ENCODE results near the gene RTTN.
"Not testable (repeated sequence)": the region's sequence is repeated elsewhere in the genome, so short reads cannot be mapped to it uniquely, and the experiment has no call there.

Gene RTTN

DNA sequence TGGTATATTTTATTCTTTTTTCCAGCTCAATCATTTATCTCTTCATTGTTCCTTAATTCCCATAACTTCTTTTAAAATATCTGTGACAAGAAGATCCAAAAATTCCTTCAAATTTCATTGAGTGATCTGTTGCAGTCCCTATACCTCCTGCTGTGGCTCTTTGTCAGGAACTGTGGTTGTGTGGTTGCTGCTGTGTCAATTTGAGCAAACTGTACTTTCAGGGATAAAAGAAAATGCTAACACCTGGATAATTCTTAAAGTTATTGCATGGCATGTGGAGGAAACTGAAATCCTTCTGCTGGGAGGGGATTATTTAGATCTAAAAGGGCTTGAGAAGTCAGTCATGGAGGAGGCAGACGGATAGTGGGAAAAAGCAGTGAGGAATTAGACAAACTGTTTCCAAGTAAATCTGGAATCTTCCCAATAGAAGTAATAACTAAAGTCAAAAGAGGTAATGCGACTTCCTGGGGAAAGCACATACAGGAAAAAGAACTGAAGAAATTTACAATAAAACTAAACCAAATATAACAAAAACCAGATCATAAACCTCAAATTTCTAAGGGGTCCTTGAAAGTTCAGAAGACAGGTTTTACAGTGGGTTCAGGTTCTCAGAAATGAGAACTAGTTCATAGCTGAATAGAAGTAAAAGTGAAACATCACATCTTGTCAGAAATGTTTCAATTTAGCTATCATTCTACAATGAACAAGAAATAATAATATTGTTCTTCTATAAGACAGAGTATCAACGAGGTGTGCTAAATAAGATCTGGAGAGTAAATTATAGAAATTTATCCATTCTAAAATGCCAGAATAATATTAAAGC, 224.3 kb downstream of the RTTN start:
- TF ChIP-seq, protein P1, sequence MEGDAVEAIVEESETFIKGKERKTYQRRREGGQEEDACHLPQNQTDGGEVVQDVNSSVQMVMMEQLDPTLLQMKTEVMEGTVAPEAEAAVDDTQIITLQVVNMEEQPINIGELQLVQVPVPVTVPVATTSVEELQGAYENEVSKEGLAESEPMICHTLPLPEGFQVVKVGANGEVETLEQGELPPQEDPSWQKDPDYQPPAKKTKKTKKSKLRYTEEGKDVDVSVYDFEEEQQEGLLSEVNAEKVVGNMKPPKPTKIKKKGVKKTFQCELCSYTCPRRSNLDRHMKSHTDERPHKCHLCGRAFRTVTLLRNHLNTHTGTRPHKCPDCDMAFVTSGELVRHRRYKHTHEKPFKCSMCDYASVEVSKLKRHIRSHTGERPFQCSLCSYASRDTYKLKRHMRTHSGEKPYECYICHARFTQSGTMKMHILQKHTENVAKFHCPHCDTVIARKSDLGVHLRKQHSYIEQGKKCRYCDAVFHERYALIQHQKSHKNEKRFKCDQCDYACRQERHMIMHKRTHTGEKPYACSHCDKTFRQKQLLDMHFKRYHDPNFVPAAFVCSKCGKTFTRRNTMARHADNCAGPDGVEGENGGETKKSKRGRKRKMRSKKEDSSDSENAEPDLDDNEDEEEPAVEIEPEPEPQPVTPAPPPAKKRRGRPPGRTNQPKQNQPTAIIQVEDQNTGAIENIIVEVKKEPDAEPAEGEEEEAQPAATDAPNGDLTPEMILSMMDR (IDR thresholded peaks at IDR 0.05; ENCODE audit: control insufficient read depth, extremely low read depth, insufficient read depth) = no peak
- DNase-seq (ENCODE audit: low read depth) = no peak
- H3K4me3 ChIP-seq (ENCODE audit: low read depth, low read length) = no peak overlapping the region

GRCh38 chr18:69980509-69980908, 225.0 kb downstream of the RTTN start:
- H3K4me3 ChIP-seq (ENCODE audit: low read depth, low read length) = no peak overlapping the region
- TF ChIP-seq, protein P1 (IDR thresholded peaks at IDR 0.05; ENCODE audit: control insufficient read depth, extremely low read depth, insufficient read depth) = no peak
- no peak for DNase-seq (ENCODE audit: low read depth)

DNA sequence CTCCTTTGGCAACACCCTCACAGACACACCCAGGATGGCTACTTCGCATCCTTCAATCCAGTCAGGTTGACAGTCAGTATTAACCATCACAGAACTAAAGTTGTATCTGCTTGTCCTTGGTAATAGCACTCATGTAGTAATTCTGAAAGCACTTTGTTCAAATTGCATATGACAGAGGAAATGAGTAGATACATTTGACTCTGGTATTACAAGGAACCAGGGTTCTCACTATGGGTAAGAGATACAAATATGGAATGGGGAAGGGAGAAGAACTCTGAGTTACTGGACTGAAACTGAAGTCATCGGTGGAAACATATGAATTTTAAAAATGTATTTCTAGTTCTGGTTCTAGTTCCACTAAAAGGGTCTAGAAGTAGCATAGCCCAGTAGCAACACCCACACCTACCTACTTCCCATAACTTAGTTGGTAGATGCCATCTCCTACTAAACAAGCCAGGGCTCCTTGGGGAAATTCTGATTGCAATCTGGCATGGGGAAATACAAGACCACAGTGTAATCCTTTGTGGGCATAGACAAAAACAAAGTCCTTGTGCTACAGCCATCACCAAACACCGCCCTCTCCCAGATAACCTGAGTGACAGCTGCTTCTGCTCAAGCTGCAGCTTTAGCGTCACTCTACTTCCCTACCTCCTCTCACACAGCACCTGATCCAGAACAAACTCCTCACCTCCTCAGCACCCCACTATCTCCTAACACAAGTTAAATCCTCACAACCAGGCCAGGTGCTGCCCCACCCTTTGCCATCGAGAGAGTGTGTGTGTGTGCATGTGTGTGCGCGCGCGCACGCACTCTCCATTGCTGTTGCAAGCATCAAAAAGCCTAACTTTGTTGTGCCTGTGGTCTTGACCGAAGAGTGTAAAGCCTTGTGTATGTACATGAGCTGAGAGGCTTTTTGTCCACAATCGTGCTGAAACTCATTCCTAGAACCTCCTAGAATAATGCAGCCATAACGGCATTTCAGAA, 226.5 kb downstream of the RTTN start:
- no peak for DNase-seq (ENCODE audit: low read depth)
- TF ChIP-seq, protein P1 (IDR thresholded peaks at IDR 0.05; ENCODE audit: control insufficient read depth, extremely low read depth, insufficient read depth) = no peak
- no peak overlapping the region for H3K4me3 ChIP-seq (ENCODE audit: low read depth, low read length)

DNA sequence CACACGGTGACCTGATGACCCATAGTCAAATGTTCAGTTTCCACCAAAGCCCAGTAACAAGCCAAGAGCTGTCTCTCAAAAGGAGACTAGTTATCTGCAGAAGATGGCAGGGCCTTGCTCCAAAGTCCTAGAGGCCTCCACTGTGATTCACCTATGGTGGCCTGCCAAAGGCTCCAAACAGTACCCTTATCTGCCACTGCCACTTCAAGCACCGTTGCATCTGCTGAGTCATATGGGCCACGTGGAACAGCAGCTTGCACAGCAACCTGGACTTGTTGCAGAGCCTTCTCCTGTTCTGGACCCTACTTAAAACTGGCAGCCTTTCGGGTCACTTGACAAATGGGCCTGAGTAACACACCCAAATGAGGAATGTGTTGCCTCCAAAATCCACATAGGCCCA, 230.2 kb downstream of the RTTN start:
- DNase-seq (ENCODE audit: low read depth); H3K4me3 ChIP-seq (ENCODE audit: low read depth, low read length): not testable (repeated sequence)

DNA sequence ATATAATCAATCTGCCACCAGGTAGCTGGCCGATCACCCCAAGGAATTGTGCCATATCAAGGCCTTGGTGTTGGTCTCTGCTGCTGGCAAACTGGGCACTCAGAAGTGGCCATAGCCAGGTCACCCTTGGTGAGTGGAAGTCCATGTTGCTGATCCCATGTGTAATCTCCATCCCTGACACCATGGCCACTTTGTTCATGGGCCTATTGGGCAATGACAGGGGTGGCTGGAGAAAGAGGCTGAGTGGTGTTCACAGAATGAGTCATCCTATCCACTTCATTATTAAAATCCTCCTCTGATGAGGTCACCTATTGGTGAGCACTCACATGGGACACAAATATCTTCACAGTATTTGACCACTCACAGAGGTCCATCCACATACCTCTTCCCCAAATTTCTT, 231.1 kb downstream of the RTTN start:
- no peak overlapping the region for H3K4me3 ChIP-seq (ENCODE audit: low read depth, low read length)
- TF ChIP-seq, protein P1 (IDR thresholded peaks at IDR 0.05; ENCODE audit: control insufficient read depth, extremely low read depth, insufficient read depth) = no peak
- DNase-seq (ENCODE audit: low read depth) = no peak

- DNase-seq (ENCODE audit: low read depth) = no peak
- TF ChIP-seq, protein P1 (IDR thresholded peaks at IDR 0.05; ENCODE audit: control insufficient read depth, extremely low read depth, insufficient read depth) = no peak
- H3K4me3 ChIP-seq (ENCODE audit: low read depth, low read length) = no peak overlapping the region
These were observed 236.0 kb downstream of the RTTN start for GRCh38 chr18:69969491-69969890.

DNA sequence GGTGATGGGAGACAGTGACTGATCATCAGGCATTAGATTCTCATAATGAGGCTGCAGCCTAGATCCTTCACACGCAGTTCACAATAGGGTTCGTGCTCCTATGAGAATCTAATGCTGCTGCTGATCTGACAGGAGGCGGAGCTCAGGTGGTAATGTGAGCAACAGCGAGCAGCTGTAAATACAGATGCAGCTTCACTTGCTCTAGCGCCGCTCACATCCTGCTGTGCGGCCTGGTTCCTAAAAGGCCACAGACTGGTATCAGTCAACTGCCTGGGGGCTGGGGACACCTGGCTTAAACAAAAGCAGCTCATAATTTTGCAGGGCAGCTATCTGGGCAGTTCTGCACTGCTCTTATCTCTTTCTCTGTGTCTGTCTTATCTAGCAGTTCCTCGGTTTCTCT, 237.4 kb downstream of the RTTN start:
- TF ChIP-seq, protein P1 (IDR thresholded peaks at IDR 0.05; ENCODE audit: control insufficient read depth, extremely low read depth, insufficient read depth) = no peak
- no peak for DNase-seq (ENCODE audit: low read depth)
- H3K4me3 ChIP-seq (ENCODE audit: low read depth, low read length) = no peak overlapping the region
